Fibroblast of peridontal ligament (primary cell): ENCODE data around the gene TXNDC17.
A peak's percentile ranks its signal among the peaks of the same experiment; 100 is the strongest.
"Not testable (repeated sequence)": the region's sequence is repeated elsewhere in the genome, so short reads cannot be mapped to it uniquely, and the experiment has no call there.

Experiments used
- DNase-seq: peaks from one replicate; pipeline ENCODE4 v3.0.0-alpha.2; 2010; ENCODE audit errors: extremely low read depth

TXNDC17 gene

GRCh38 chr17:6660101-6660500, 19.2 kb downstream of the TXNDC17 start:
- DNase-seq, result no peak

GRCh38 chr17:6660805-6661463, 20.1 kb downstream of the TXNDC17 start:
- DNase-seq, result no peak

GRCh38 chr17:6661464-6661848, 20.6 kb downstream of the TXNDC17 start:
- DNase-seq, result no peak

- DNase-seq, result not testable (repeated sequence)
Observed at GRCh38 chr17:6663200-6663599, 22.3 kb downstream of the TXNDC17 start.

GRCh38 chr17:6666077-6666521, 25.2 kb downstream of the TXNDC17 start:
- peak; percentile 88 for DNase-seq

- no peak for DNase-seq
Observed at GRCh38 chr17:6666557-6666956, 25.7 kb downstream of the TXNDC17 start.

GRCh38 chr17:6667516-6667915, 26.7 kb downstream of the TXNDC17 start:
- no peak for DNase-seq

GRCh38 chr17:6668219-6668618, 27.4 kb downstream of the TXNDC17 start:
- DNase-seq, result no peak

GRCh38 chr17:6668727-6669425, 28.0 kb downstream of the TXNDC17 start:
- DNase-seq, result no peak

GRCh38 chr17:6669479-6670212, 28.8 kb downstream of the TXNDC17 start:
- DNase-seq, result no peak

- DNase-seq, result no peak
Observed at GRCh38 chr17:6670571-6670970, 29.7 kb downstream of the TXNDC17 start.

GRCh38 chr17:6670999-6671398, 30.1 kb downstream of the TXNDC17 start:
- no peak for DNase-seq

- no peak for DNase-seq
Observed at GRCh38 chr17:6671431-6671830, 30.6 kb downstream of the TXNDC17 start.

GRCh38 chr17:6674586-6674985, 33.7 kb downstream of the TXNDC17 start:
- DNase-seq, result no peak

GRCh38 chr17:6675201-6675825, 34.5 kb downstream of the TXNDC17 start:
- DNase-seq, result no peak

GRCh38 chr17:6676802-6677157, 35.9 kb downstream of the TXNDC17 start:
- DNase-seq, result no peak

GRCh38 chr17:6677158-6677831, 36.4 kb downstream of the TXNDC17 start:
- DNase-seq, result peak; percentile 57

- no peak for DNase-seq
Observed at GRCh38 chr17:6677946-6678345, 37.1 kb downstream of the TXNDC17 start.

GRCh38 chr17:6679241-6679640, 38.4 kb downstream of the TXNDC17 start:
- DNase-seq, result no peak

GRCh38 chr17:6681176-6681575, 40.3 kb downstream of the TXNDC17 start:
- no peak for DNase-seq

GRCh38 chr17:6681671-6682070, 40.8 kb downstream of the TXNDC17 start:
- no peak for DNase-seq

GRCh38 chr17:6682339-6682738, 41.5 kb downstream of the TXNDC17 start:
- DNase-seq, result no peak
